Endothelial cell of umbilical vein (primary cell): ENCODE measurements around the gene MCF2L. TPM values are rescaled to one million over a fixed set of nuclear protein-coding genes. Genes with fewer than 3 reads are reported as not detected.

Experiments
- BruUV-seq: library from RNA; stranded (reverse); fragments of 400-500 nt; replicated peaks from 2 replicates; lab custom pipeline; 2021; lab: Mats Ljungman, UMichigan
- CTCF ChIA-PET: fragments of 300-600, 350-600 bp; sonication (Branson Sonifier 250); formaldehyde crosslinking; loops from one replicate; lab custom pipeline; 2021; ENCODE audit warnings: antibody characterized with exemption, inconsistent platforms; lab: Charles Lee
- POLR2A ChIA-PET: fragments of 300-600, 350-600 bp; sonication (Branson Sonifier 250); formaldehyde crosslinking; loops from one replicate; lab custom pipeline; 2021; ENCODE audit warnings: antibody characterized with exemption, inconsistent platforms; lab: Charles Lee
- DNase-seq: peaks from one replicate; pipeline ENCODE4 v3.0.0-alpha.2; 2011; ENCODE audit warnings: low read depth, low spot score
- FAIRE-seq: peaks from 2 replicates; lab custom pipeline; 2011; peaks lifted over from hg19 to GRCh38; lab: Jason Lieb, UNC
- H2AFZ ChIP-seq: 2 replicates; pipeline ENCODE4 v1.6.0; 2012; ENCODE audit warnings: low read depth, low read length, control low read depth, inconsistent platforms
- H3K27ac ChIP-seq: 2 replicates; pipeline ENCODE4 v1.5.1; 2011; ENCODE audit warnings: low read depth, mild to moderate bottlenecking, control low read depth, low read length, moderate library complexity; ENCODE audit not compliant: insufficient read depth
- H3K27me3 ChIP-seq, 2 experiments: 2 replicates each; pipeline versions ENCODE4 v1.6.0 to v1.6.1; 2011; ENCODE audit warnings: low read length in 2 of 2, mixed read lengths in 1 of 2; ENCODE audit not compliant: control insufficient read depth in 2 of 2, insufficient read depth in 2 of 2
- H3K36me3 ChIP-seq, 2 experiments: 2 replicates in 1 of 2; 3 replicates in 1 of 2; pipeline ENCODE4 v1.5.1; 2011; ENCODE audit warnings: low read length in 2 of 2, mild to moderate bottlenecking in 1 of 2, moderate library complexity in 1 of 2; ENCODE audit not compliant: control insufficient read depth in 2 of 2, insufficient read depth in 2 of 2; ENCODE audit errors: extremely low read depth in 1 of 2
- H3K4me1 ChIP-seq: 3 replicates; pipeline ENCODE4 v1.5.1; 2011; ENCODE audit warnings: mild to moderate bottlenecking, low read length; ENCODE audit not compliant: control insufficient read depth, insufficient read depth; ENCODE audit errors: extremely low read depth
- H3K4me2 ChIP-seq: 2 replicates; pipeline ENCODE4 v1.6.1; 2011; ENCODE audit warnings: low read length, control low read depth, mixed read lengths; ENCODE audit not compliant: insufficient read depth
- H3K4me3 ChIP-seq, 3 experiments: fragments of 200-600 bp in 1 of 3; sonication (generic), shearing (Covaris generic) in 1 of 3; replicated peaks in 1 of 3; 2 replicates each; pipeline ENCODE4 v1.5.1; 2011 to 2016; ENCODE audit warnings: control low read depth in 3 of 3, low read length in 3 of 3, mild to moderate bottlenecking in 2 of 3, inconsistent platforms in 1 of 3, low read depth in 1 of 3, moderate library complexity in 1 of 3; ENCODE audit not compliant: insufficient read depth in 1 of 3
- H3K79me2 ChIP-seq: 2 replicates; pipeline ENCODE4 v1.6.0; 2012; ENCODE audit warnings: low read length, inconsistent platforms; ENCODE audit not compliant: control insufficient read depth, insufficient read depth
- H3K9ac ChIP-seq: replicated peaks from 2 replicates; pipeline ENCODE3; 2011; ENCODE audit warnings: low read length, control low read depth; ENCODE audit not compliant: insufficient read depth; ENCODE audit errors: extremely low read depth
- H3K9me1 ChIP-seq: replicated peaks from 3 replicates; pipeline ENCODE4 v1.6.0; 2011; ENCODE audit warnings: mild to moderate bottlenecking, low read length; ENCODE audit not compliant: control insufficient read depth, insufficient read depth; ENCODE audit errors: extremely low read depth
- H3K9me3 ChIP-seq: replicated peaks from 2 replicates; pipeline ENCODE4 v1.5.1; 2012; ENCODE audit warnings: low read length, inconsistent platforms; ENCODE audit not compliant: control insufficient read depth, insufficient read depth
- H4K20me1 ChIP-seq: replicated peaks from 2 replicates; pipeline ENCODE3; 2011; ENCODE audit warnings: mild to moderate bottlenecking, low read length; ENCODE audit not compliant: control insufficient read depth, insufficient read depth; ENCODE audit errors: extremely low read depth
- EZH2 ChIP-seq: IDR thresholded peaks from 2 replicates; pipeline ENCODE4 v1.6.1; 2012; ENCODE audit warnings: borderline replicate concordance, low read depth, mild to moderate bottlenecking, moderate library complexity, low read length, inconsistent platforms; ENCODE audit not compliant: severe bottlenecking
- FOS ChIP-seq: IDR thresholded peaks from 2 replicates; pipeline ENCODE4 v1.6.1; 2011; ENCODE audit warnings: mild to moderate bottlenecking, low read length, moderate library complexity, borderline replicate concordance; ENCODE audit not compliant: insufficient read depth
- GATA2 ChIP-seq: IDR thresholded peaks from 2 replicates; pipeline ENCODE4 v1.7.0; 2011; ENCODE audit warnings: low read depth, mild to moderate bottlenecking, moderate library complexity, mixed read lengths, low read length; ENCODE audit not compliant: insufficient read length, insufficient read depth
- JUN ChIP-seq: IDR thresholded peaks from 2 replicates; pipeline ENCODE4 v1.6.1; 2011; ENCODE audit warnings: borderline replicate concordance, low read depth; ENCODE audit not compliant: insufficient read length, insufficient read depth
- MYC ChIP-seq: IDR thresholded peaks from one replicate; pipeline ENCODE4 v1.6.1; 2011; ENCODE audit warnings: mild to moderate bottlenecking, low read depth, low read length
- POLR2A ChIP-seq: IDR thresholded peaks from 2 replicates; pipeline ENCODE4 v1.6.1; 2012; ENCODE audit warnings: low read depth, mild to moderate bottlenecking, control low read depth, low read length
- POLR2AphosphoS5 ChIP-seq: IDR thresholded peaks from 2 replicates; pipeline ENCODE4 v1.6.1; 2012; ENCODE audit warnings: low read depth, mild to moderate bottlenecking, control low read depth, low read length, moderate library complexity; ENCODE audit not compliant: insufficient read depth
- dilution Hi-C: fragments of 300-500 bp; cut with MboI; formaldehyde crosslinking; loops from one replicate; pipeline ENCODE4 v1.15.0; 2019; ENCODE audit warnings: low sequenced_read_pairs; ENCODE audit not compliant: extremely low pct_ligation_motif_present
- intact Hi-C: fragments of 100-400 bp; cut with micrococcal nuclease; formaldehyde crosslinking; loops from one replicate; pipeline ENCODE4 v1.10.0; 2022
- polyA plus RNA-seq, 4 experiments: library from polyadenylated mRNA; depleted of rRNA in 3 of 4; stranded (reverse) in 3 of 4; unstranded in 1 of 4; fragments of >200 nt; gene quantifications; 2 replicates each; pipeline versions ENCODE4 v1.2.1 to v1.2.3, GENCODE V29; 2011 to 2012; ENCODE audit warnings: missing spikeins in 1 of 4
- total RNA-seq: library from RNA; stranded (reverse); gene quantifications from 2 replicates; pipeline ENCODE4 v1.2.3, GENCODE V29; 2021
- TF ChIP-seq, protein P1 (sequence below): IDR thresholded peaks from 2 replicates; pipeline ENCODE4 v1.6.1; 2011; ENCODE audit not compliant: insufficient read depth, insufficient read length
- TF ChIP-seq, protein P2 (sequence below), 2 donors: IDR thresholded peaks; 1 replicate in 1 of 2; 2 replicates in 1 of 2; pipeline ENCODE4 v1.5.1; 2011; ENCODE audit warnings: low read length in 2 of 2, mild to moderate bottlenecking in 2 of 2, moderate library complexity in 2 of 2, control low read depth in 1 of 2, inconsistent platforms in 1 of 2, low read depth in 1 of 2; ENCODE audit not compliant: insufficient read depth in 1 of 2; ENCODE audit errors: extremely low read depth in 1 of 2

MCF2L gene
- total and polyA plus RNA-seq, 2 donors (not counting 3 experiments of a cell fraction or from before 2014, with no cell fraction given): 0.33 to 0.58 TPM

DNA sequence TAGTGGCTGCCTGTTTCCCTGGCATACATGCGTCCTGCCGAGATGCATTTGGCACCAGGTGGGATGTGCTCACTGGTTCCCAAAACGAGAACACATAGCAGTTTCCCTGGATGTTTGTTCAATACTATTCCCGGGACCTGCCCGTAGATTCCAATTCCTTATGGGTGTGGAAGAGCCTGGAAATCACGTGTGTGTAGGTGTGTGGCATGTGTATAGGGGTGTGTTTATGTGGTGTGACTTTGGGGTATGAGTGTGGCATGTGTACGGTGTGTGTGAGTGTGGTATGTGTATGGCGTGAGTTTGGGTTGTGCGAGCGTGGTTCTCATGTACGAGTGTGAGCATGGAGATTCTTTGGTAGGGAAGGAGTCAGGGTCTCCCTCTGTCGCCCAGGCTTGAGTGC, 133.7 kb downstream of the MCF2L start:
- Histone ChIP-seq H3K36me3 (no peaks in the 10 kb centered on the region), H2AFZ (no peak overlapping the region), H3K9me3 (no peaks in the 10 kb centered on the region), H3K4me2 (no peak overlapping the region), H3K79me2 (no peaks in the 10 kb centered on the region), H3K9me1 (no peaks in the 10 kb centered on the region), H3K27ac (no peak overlapping the region), H3K27me3 (no peaks in the 10 kb centered on the region), H3K4me1 (no peaks in the 10 kb centered on the region), H3K9ac (no peak overlapping the region), H4K20me1 (no peaks in the 10 kb centered on the region), H3K4me3 (no peak overlapping the region)
- intact Hi-C loops: no loop called here
- TF ChIP-seq JUN (no peak), POLR2A (no peak), EZH2 (no peak), FOS (no peak), POLR2AphosphoS5 (no peak), MYC (no peak), GATA2 (no peak)
- TF ChIP-seq, protein P1, sequence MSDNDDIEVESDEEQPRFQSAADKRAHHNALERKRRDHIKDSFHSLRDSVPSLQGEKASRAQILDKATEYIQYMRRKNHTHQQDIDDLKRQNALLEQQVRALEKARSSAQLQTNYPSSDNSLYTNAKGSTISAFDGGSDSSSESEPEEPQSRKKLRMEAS: no peak
- TF ChIP-seq, protein P2, sequence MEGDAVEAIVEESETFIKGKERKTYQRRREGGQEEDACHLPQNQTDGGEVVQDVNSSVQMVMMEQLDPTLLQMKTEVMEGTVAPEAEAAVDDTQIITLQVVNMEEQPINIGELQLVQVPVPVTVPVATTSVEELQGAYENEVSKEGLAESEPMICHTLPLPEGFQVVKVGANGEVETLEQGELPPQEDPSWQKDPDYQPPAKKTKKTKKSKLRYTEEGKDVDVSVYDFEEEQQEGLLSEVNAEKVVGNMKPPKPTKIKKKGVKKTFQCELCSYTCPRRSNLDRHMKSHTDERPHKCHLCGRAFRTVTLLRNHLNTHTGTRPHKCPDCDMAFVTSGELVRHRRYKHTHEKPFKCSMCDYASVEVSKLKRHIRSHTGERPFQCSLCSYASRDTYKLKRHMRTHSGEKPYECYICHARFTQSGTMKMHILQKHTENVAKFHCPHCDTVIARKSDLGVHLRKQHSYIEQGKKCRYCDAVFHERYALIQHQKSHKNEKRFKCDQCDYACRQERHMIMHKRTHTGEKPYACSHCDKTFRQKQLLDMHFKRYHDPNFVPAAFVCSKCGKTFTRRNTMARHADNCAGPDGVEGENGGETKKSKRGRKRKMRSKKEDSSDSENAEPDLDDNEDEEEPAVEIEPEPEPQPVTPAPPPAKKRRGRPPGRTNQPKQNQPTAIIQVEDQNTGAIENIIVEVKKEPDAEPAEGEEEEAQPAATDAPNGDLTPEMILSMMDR (IDR thresholded peaks at IDR 0.05; ENCODE audit: extremely low read depth in 1 of 2, insufficient read depth in 1 of 2, low read depth in 1 of 2, low read length in 2 of 2): no peak
- ChIA-PET POLR2A (no interaction called here), CTCF (interaction anchor here (1.2 kb wide), 1 partner anchor 11 kb away, joined by 4 read pairs; no protein-coding TSS in a partner anchor)
- FAIRE-seq (no peak), DNase-seq (no peak)
- dilution Hi-C loops: no loop called here
- no TSS peak for BruUV-seq
